ENCODE results near the gene BMPR2. TPM values are rescaled to one million over a fixed set of nuclear protein-coding genes. Genes with fewer than 3 reads are reported as not detected.

The BMPR2 gene
- total and polyA plus RNA-seq, 2 of the 4 experiments (the other 2 are of a cell fraction): 17.0 to 30.1 TPM

DNA sequence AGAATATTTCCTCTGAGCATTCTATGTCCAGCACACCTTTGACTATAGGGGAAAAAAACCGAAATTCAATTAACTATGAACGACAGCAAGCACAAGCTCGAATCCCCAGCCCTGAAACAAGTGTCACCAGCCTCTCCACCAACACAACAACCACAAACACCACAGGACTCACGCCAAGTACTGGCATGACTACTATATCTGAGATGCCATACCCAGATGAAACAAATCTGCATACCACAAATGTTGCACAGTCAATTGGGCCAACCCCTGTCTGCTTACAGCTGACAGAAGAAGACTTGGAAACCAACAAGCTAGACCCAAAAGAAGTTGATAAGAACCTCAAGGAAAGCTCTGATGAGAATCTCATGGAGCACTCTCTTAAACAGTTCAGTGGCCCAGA, 179.2 kb downstream of the BMPR2 start:
- H4K91ac ChIP-seq (ENCODE audit: insufficient read depth, low read depth, low read length): no peak overlapping the region
- peaks cover 20% of the 10 kb centered on the region for H3K36me3 ChIP-seq (ENCODE audit: control insufficient read depth, insufficient read depth, low read length)
- peaks cover 9% of the 10 kb centered on the region for H3K9me1 ChIP-seq (ENCODE audit: insufficient read depth, low read length)
- DNase-seq: no peak
- no peak overlapping the region for H3K4me3 ChIP-seq (ENCODE audit: insufficient read depth, low read depth, low read length)
- no peaks in the 10 kb centered on the region; the same call in 1 of the 2 replicates for H4K20me1 ChIP-seq (ENCODE audit: insufficient read depth, low read length)
- H3K4ac ChIP-seq (ENCODE audit: low read depth, low read length): no peak overlapping the region
- no peak overlapping the region for H4K5ac ChIP-seq (ENCODE audit: low read depth, low read length)
- no peak overlapping the region for H3K14ac ChIP-seq (replicated peaks; ENCODE audit: low read depth, low read length)
- BruUV-seq (replicated peaks): no TSS peak
- dilution Hi-C loops (cut with HindIII; ENCODE audit: low sequenced_read_pairs, unreplicated experiment) (no loop called here), in situ Hi-C loops (cut with MboI; ENCODE audit: low sequenced_read_pairs) (no loop called here), intact Hi-C loops (cut with micrococcal nuclease) (no loop called here)
- ChIA-PET POLR2A (ENCODE audit: unreplicated experiment) (no interaction called here), CTCF (no interaction called here)
- H2BK120ac ChIP-seq (ENCODE audit: low read depth, low read length): no peak overlapping the region
- H4K8ac ChIP-seq (ENCODE audit: low read depth in 2 of 2, low read length in 2 of 2): no peak overlapping the region
- H3K4me1 ChIP-seq (ENCODE audit: control insufficient read depth, insufficient read depth, low read length): peaks cover 2% of the 10 kb centered on the region
- H3K9ac ChIP-seq (ENCODE audit: low read depth, low read length): no peak overlapping the region
- H2AFZ ChIP-seq (replicated peaks; ENCODE audit: low read length, poor library complexity): no peak overlapping the region
- TF ChIP-seq CEBPB (IDR thresholded peaks at IDR 0.05; ENCODE audit: low read depth, low read length): no peak
- TF ChIP-seq POLR2A (IDR thresholded peaks at IDR 0.05; ENCODE audit: low read depth, low read length): no peak
- TF ChIP-seq, protein P1, sequence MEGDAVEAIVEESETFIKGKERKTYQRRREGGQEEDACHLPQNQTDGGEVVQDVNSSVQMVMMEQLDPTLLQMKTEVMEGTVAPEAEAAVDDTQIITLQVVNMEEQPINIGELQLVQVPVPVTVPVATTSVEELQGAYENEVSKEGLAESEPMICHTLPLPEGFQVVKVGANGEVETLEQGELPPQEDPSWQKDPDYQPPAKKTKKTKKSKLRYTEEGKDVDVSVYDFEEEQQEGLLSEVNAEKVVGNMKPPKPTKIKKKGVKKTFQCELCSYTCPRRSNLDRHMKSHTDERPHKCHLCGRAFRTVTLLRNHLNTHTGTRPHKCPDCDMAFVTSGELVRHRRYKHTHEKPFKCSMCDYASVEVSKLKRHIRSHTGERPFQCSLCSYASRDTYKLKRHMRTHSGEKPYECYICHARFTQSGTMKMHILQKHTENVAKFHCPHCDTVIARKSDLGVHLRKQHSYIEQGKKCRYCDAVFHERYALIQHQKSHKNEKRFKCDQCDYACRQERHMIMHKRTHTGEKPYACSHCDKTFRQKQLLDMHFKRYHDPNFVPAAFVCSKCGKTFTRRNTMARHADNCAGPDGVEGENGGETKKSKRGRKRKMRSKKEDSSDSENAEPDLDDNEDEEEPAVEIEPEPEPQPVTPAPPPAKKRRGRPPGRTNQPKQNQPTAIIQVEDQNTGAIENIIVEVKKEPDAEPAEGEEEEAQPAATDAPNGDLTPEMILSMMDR (conservative IDR thresholded peaks at IDR 0.05; ENCODE audit: low read depth, low read length): no peak
- no peak for TF ChIP-seq RFX5 (IDR thresholded peaks at IDR 0.05; ENCODE audit: low read depth, low read length)
- no peak for TF ChIP-seq SMC3 (IDR thresholded peaks at IDR 0.05; ENCODE audit: low read depth, low read length)
- no peak for TF ChIP-seq RAD21 (IDR thresholded peaks at IDR 0.05; ENCODE audit: low read length)
- no peak for TF ChIP-seq FOS (IDR thresholded peaks at IDR 0.05; ENCODE audit: low read depth, low read length)
- no peak overlapping the region for H3K27ac ChIP-seq (ENCODE audit: insufficient read depth, low read length)
- ATAC-seq (ENCODE audit: low read depth): no peak
- no peak overlapping the region for H2AK5ac ChIP-seq (ENCODE audit: low read depth, low read length)
- H2AK9ac ChIP-seq (replicated peaks; ENCODE audit: low read depth, low read length, poor library complexity): no peak overlapping the region
- H3K9me3 ChIP-seq (ENCODE audit: control insufficient read depth, insufficient read depth, low read length): no peaks in the 10 kb centered on the region
- H2BK5ac ChIP-seq (ENCODE audit: low read depth, low read length, poor library complexity, severe bottlenecking): no peak overlapping the region
- H3K18ac ChIP-seq (ENCODE audit: low read depth, low read length): no peak overlapping the region
- no peak overlapping the region for H3K4me2 ChIP-seq (ENCODE audit: low read depth, low read length)
- H2BK20ac ChIP-seq (ENCODE audit: low read depth, low read length): no peak overlapping the region
- no peak overlapping the region for H3K56ac ChIP-seq (ENCODE audit: extremely low read depth, insufficient read depth, low read length)
- 80% methylated on average over 1 of the region's 4 CpGs; no CpG with 5 or more reads in 1 of the 2 experiments for WGBS, 2 experiments (ENCODE audit: extremely low coverage in 2 of 2, insufficient read length in 1 of 2)
- no peak overlapping the region for H3K23ac ChIP-seq (ENCODE audit: low read depth, low read length)
- H3K27me3 ChIP-seq (ENCODE audit: control insufficient read depth, insufficient read depth, low read length): no peaks in the 10 kb centered on the region
- peaks cover 7 to 36% of the 10 kb centered on the region in 2 experiments for H3K79me1 ChIP-seq (ENCODE audit: low read depth in 1 of 2, low read length in 2 of 2)
- H2BK15ac ChIP-seq (ENCODE audit: low read depth, low read length): no peak overlapping the region
